Measurements from ENCODE around the gene SUFU.

The SUFU gene

GRCh38 chr10:102504179-102504975 lies 605 bp downstream of the SUFU start:
- Histone ChIP-seq H3K27me3 (no peaks in the 10 kb centered on the region), H3K4me1 (ENCODE audit: control insufficient read depth in 1 of 2, insufficient read depth in 1 of 2, low read depth in 1 of 2, low read length in 1 of 2) (peaks cover 42% of the 10 kb centered on the region in 2 experiments), H3K36me3 (peaks cover 8% of the 10 kb centered on the region), H3K4me3 (ENCODE audit: low read depth in 1 of 2, low read length in 1 of 2) (peak overlapping the region; percentile 65 to 100), H3K9me3 (no peaks in the 10 kb centered on the region), H3K27ac (peak overlapping the region; percentile 94)
- TF ChIP-seq CTCF (IDR thresholded peaks at IDR 0.05), result no peak

- Histone ChIP-seq H3K27ac (peak overlapping the region; percentile 94), H3K36me3 (peaks cover 13% of the 10 kb centered on the region), H3K27me3 (no peaks in the 10 kb centered on the region), H3K4me3 (ENCODE audit: low read depth in 1 of 2, low read length in 1 of 2) (peak overlapping the region; percentile 65 to 100), H3K9me3 (no peaks in the 10 kb centered on the region), H3K4me1 (ENCODE audit: control insufficient read depth in 1 of 2, insufficient read depth in 1 of 2, low read depth in 1 of 2, low read length in 1 of 2) (peaks cover 37% of the 10 kb centered on the region in 2 experiments)
- no peak for TF ChIP-seq CTCF (IDR thresholded peaks at IDR 0.05)
These were observed 1.2 kb downstream of the SUFU start for GRCh38 chr10:102504976-102505300.

GRCh38 chr10:102505462-102506115 lies 1.8 kb downstream of the SUFU start:
- TF ChIP-seq CTCF (IDR thresholded peaks at IDR 0.05), result no peak
- H3K36me3 ChIP-seq, result peaks cover 16% of the 10 kb centered on the region
- no peaks in the 10 kb centered on the region for H3K27me3 ChIP-seq
- H3K9me3 ChIP-seq, result no peaks in the 10 kb centered on the region
- peaks cover 35% of the 10 kb centered on the region in 2 experiments for H3K4me1 ChIP-seq (ENCODE audit: control insufficient read depth in 1 of 2, insufficient read depth in 1 of 2, low read depth in 1 of 2, low read length in 1 of 2)
- no peak overlapping the region for H3K4me3 ChIP-seq (ENCODE audit: low read depth in 1 of 2, low read length in 1 of 2)
- peak overlapping the region; percentile 94 for H3K27ac ChIP-seq

GRCh38 chr10:102507521-102507920 lies 3.7 kb downstream of the SUFU start:
- Histone ChIP-seq H3K9me3 (no peaks in the 10 kb centered on the region), H3K27ac (no peak overlapping the region), H3K4me3 (ENCODE audit: low read depth in 1 of 2, low read length in 1 of 2) (no peak overlapping the region), H3K27me3 (no peaks in the 10 kb centered on the region), H3K4me1 (ENCODE audit: control insufficient read depth in 1 of 2, insufficient read depth in 1 of 2, low read depth in 1 of 2, low read length in 1 of 2) (peaks cover 23 to 33% of the 10 kb centered on the region in 2 experiments), H3K36me3 (peaks cover 17% of the 10 kb centered on the region)
- TF ChIP-seq CTCF (IDR thresholded peaks at IDR 0.05), result no peak

- peaks cover 20% of the 10 kb centered on the region for H3K36me3 ChIP-seq
- no peak overlapping the region for H3K27ac ChIP-seq
- no peaks in the 10 kb centered on the region for H3K27me3 ChIP-seq
- H3K9me3 ChIP-seq, result no peaks in the 10 kb centered on the region
- peaks cover 14 to 24% of the 10 kb centered on the region in 2 experiments for H3K4me1 ChIP-seq (ENCODE audit: control insufficient read depth in 1 of 2, insufficient read depth in 1 of 2, low read depth in 1 of 2, low read length in 1 of 2)
- H3K4me3 ChIP-seq (ENCODE audit: low read depth in 1 of 2, low read length in 1 of 2), result no peak overlapping the region
- TF ChIP-seq CTCF (IDR thresholded peaks at IDR 0.05), result no peak
These were observed 4.7 kb downstream of the SUFU start for GRCh38 chr10:102508506-102508905.
